Kidney (tissue), 14 donors: ENCODE results near the gene MYO10. TPM values are rescaled to one million over a fixed set of nuclear protein-coding genes. Genes with fewer than 3 reads are reported as not detected.
A peak's percentile ranks its signal among the peaks of the same experiment; 100 is the strongest.

ENCODE experiments used
- DNase-seq, 5 donors: peaks; one replicate each; pipeline ENCODE4 v3.0.0-alpha.2; 2013 to 2020
- FAIRE-seq: peaks from 2 replicates; lab custom pipeline; 2012; peaks lifted over from hg19 to GRCh38; lab: Jason Lieb, UNC
- H3K27ac ChIP-seq, 2 donors: one replicate each; pipeline ENCODE4 v1.7.0; 2013; ENCODE audit warnings: low read depth in 2 of 2, low read length in 2 of 2, inconsistent platforms in 1 of 2
- H3K27me3 ChIP-seq: one replicate; pipeline ENCODE4 v1.7.1; 2013; ENCODE audit warnings: low read length, inconsistent platforms; ENCODE audit not compliant: control insufficient read depth, insufficient read depth
- H3K36me3 ChIP-seq, 3 donors: one replicate each; pipeline versions ENCODE4 v1.7.0 to v1.7.1; 2013; ENCODE audit warnings: low read length in 3 of 3, control low read depth in 1 of 3, inconsistent platforms in 1 of 3; ENCODE audit not compliant: insufficient read depth in 3 of 3, control insufficient read depth in 2 of 3
- H3K4me1 ChIP-seq, 3 donors: one replicate each; pipeline versions ENCODE4 v1.7.0 to v1.7.1; 2013; ENCODE audit warnings: low read length in 3 of 3, inconsistent platforms in 1 of 3, low read depth in 1 of 3; ENCODE audit not compliant: control insufficient read depth in 2 of 3, insufficient read depth in 2 of 3
- H3K4me3 ChIP-seq, 3 donors: one replicate each; pipeline versions ENCODE4 v1.7.0 to v1.8.1; 2013; ENCODE audit warnings: low read length in 3 of 3, control low read depth in 1 of 3, inconsistent platforms in 1 of 3
- H3K9ac ChIP-seq, 3 donors: one replicate each; pipeline versions ENCODE4 v1.7.0 to v1.7.1; 2013; ENCODE audit warnings: low read length in 3 of 3, control low read depth in 1 of 3, inconsistent platforms in 1 of 3
- H3K9me3 ChIP-seq, 3 donors: one replicate each; pipeline versions ENCODE4 v1.7.0 to v1.7.1; 2013; ENCODE audit warnings: low read length in 3 of 3, control low read depth in 1 of 3, inconsistent platforms in 1 of 3; ENCODE audit not compliant: control insufficient read depth in 2 of 3, insufficient read depth in 1 of 3
- CTCF ChIP-seq: IDR thresholded peaks from 3 replicates; pipeline ENCODE4 v1.5.1; 2012; ENCODE audit warnings: mild to moderate bottlenecking, moderate library complexity, borderline replicate concordance; ENCODE audit not compliant: insufficient read depth; ENCODE audit errors: extremely low read depth
- intact Hi-C: fragments of 100-400 bp; cut with DNase I; formaldehyde crosslinking; loops from one replicate; pipeline ENCODE4 v1.11.1; 2022
- polyA plus RNA-seq: library from polyadenylated mRNA; stranded (reverse); fragments of 350-450 nt; fragmentation: Illumina TruSeq; extraction: RNeasy Lipid Tissue Mini Kit (QIAGEN cat#74804); gene quantifications from one replicate; pipeline ENCODE4 v1.2.3, GENCODE V29; 2014; ENCODE audit warnings: low read depth, low replicate concordance; ENCODE audit not compliant: insufficient read depth
- total RNA-seq: library from RNA; stranded (reverse); fragmentation: NEBNext Ultra II Directional; extraction: Animal tissue kit (Norgen Biotek cat#: 25700); gene quantifications from one replicate; pipeline ENCODE4 v1.2.1, GENCODE V29; 2021
- donor health status: control.
- donor health status: control.
- donor health status: control.
- donor health status: control.
- donor health status: control.
- donor health status: DM: yes; HTN: yes; CAD: no.
- donor health status: Normal renal cell carcinoma (clear cell type).

Gene MYO10
- total and polyA plus RNA-seq, 2 donors from 2014 or later: 7.6 to 52.4 TPM

GRCh38 chr5:16756692-16757091 is 179.4 kb downstream of the MYO10 start:
- Histone ChIP-seq H3K27me3 (no peaks in the 10 kb centered on the region), H3K9ac (no peak overlapping the region), H3K9me3 (no peaks in the 10 kb centered on the region), H3K4me1 (no peaks in the 10 kb centered on the region), H3K36me3 (peaks cover 0 to 22% (median 8%) of the 10 kb centered on the region in 3 donors), H3K27ac (no peak overlapping the region), H3K4me3 (no peak overlapping the region)
- FAIRE-seq (no peak), DNase-seq (no peak)
- intact Hi-C loops: no loop called here
- no peak for TF ChIP-seq CTCF

- DNase-seq (no peak), FAIRE-seq (no peak)
- Histone ChIP-seq H3K36me3 (peaks cover 3 to 18% (median 6%) of the 10 kb centered on the region in 3 donors), H3K4me1 (no peaks in the 10 kb centered on the region), H3K4me3 (no peak overlapping the region), H3K9ac (no peak overlapping the region), H3K27me3 (no peaks in the 10 kb centered on the region), H3K9me3 (no peaks in the 10 kb centered on the region), H3K27ac (no peak overlapping the region)
- TF ChIP-seq CTCF: no peak
- intact Hi-C loops: no loop called here
Observed at GRCh38 chr5:16755641-16756040, 180.4 kb downstream of the MYO10 start.

GRCh38 chr5:16754601-16755000 is 181.5 kb downstream of the MYO10 start:
- no peak for FAIRE-seq
- Histone ChIP-seq H3K36me3 (peaks cover 3 to 18% (median 6%) of the 10 kb centered on the region in 3 donors), H3K27ac (no peak overlapping the region)

More at GRCh38 chr5:16754601-16755000, 181.5 kb downstream of the MYO10 start:
- Histone ChIP-seq H3K27me3 (no peaks in the 10 kb centered on the region), H3K9me3 (no peaks in the 10 kb centered on the region), H3K4me3 (no peak overlapping the region), H3K9ac (no peak overlapping the region), H3K4me1 (no peaks in the 10 kb centered on the region)
- TF ChIP-seq CTCF: no peak
- intact Hi-C loops: no loop called here
- peak in 2 of 5 donors; percentile 8 to 19 for DNase-seq
